HepG2 (cell line): ENCODE data around the gene MMP19. TPM values are rescaled to one million over a fixed set of nuclear protein-coding genes. Genes with fewer than 3 reads are reported as not detected.

Source experiments
- DMTF1 ChIP-seq: sonication (generic); formaldehyde crosslinking; IDR thresholded peaks from 2 replicates; pipeline ENCODE4 v1.4.0; 2020; ENCODE audit warnings: mild to moderate bottlenecking, missing genetic modification reagents
- FIP1L1 ChIP-seq: fragments of 200-400 bp; formaldehyde crosslinking; IDR thresholded peaks from 2 replicates; pipeline ENCODE4 v1.6.1; 2018; ENCODE audit warnings: low read depth, mild to moderate bottlenecking, low read length, moderate library complexity, borderline replicate concordance; ENCODE audit not compliant: insufficient read depth
- HMGXB3 ChIP-seq: sonication (generic); formaldehyde crosslinking; IDR thresholded peaks from 2 replicates; pipeline ENCODE4 v1.4.0; 2020; ENCODE audit warnings: missing genetic modification reagents, borderline replicate concordance
- KDM5A ChIP-seq: fragments of 200-600 bp; sonication (generic); IDR thresholded peaks from 2 replicates; pipeline ENCODE4 v1.7.0; 2018; ENCODE audit warnings: antibody characterized with exemption, mild to moderate bottlenecking, low read length, borderline replicate concordance
- MIER2 ChIP-seq: IDR thresholded peaks from 2 replicates; pipeline ENCODE4 v1.6.1; 2016; ENCODE audit warnings: missing biosample characterization, missing genetic modification reagents
- NFE2 ChIP-seq: sonication (generic); formaldehyde crosslinking; IDR thresholded peaks from 2 replicates; pipeline ENCODE4 v1.4.0; 2020; ENCODE audit warnings: missing genetic modification reagents
- RBM39 ChIP-seq: fragments of 200-400 bp; formaldehyde crosslinking; IDR thresholded peaks from one replicate; pipeline ENCODE4 v1.6.1; 2018; ENCODE audit warnings: antibody characterized with exemption, mild to moderate bottlenecking, low read depth, low read length; ENCODE audit not compliant: poor library complexity, severe bottlenecking
- SNAPC4 ChIP-seq: sonication (generic); formaldehyde crosslinking; IDR thresholded peaks from 2 replicates; pipeline ENCODE4 v1.4.0; 2020; ENCODE audit warnings: mild to moderate bottlenecking, missing genetic modification reagents
- TFAP4 ChIP-seq: sonication (generic); IDR thresholded peaks from 2 replicates; pipeline ENCODE4 v1.6.1; 2016; ENCODE audit warnings: low read depth, borderline replicate concordance
- ZFX ChIP-seq: sonication (generic); formaldehyde crosslinking; IDR thresholded peaks from 2 replicates; pipeline ENCODE4 v1.4.0; 2020; ENCODE audit warnings: mild to moderate bottlenecking, low read depth, missing genetic modification reagents, moderate library complexity
- ZGPAT ChIP-seq: IDR thresholded peaks from 2 replicates; pipeline ENCODE4 v1.6.1; 2016; ENCODE audit warnings: mild to moderate bottlenecking
- ZNF577 ChIP-seq: sonication (generic); formaldehyde crosslinking; IDR thresholded peaks from 2 replicates; pipeline ENCODE4 v1.4.0; 2020; ENCODE audit warnings: mild to moderate bottlenecking, low read depth, missing genetic modification reagents, borderline replicate concordance
- polyA plus RNA-seq, 8 experiments: library from polyadenylated mRNA; depleted of rRNA in 3 of 8; stranded (reverse) in 7 of 8; unstranded in 1 of 8; fragments of >200 nt; fragmentation: Illumina TruSeq in 4 of 8; extraction: Trizol in 4 of 8; gene quantifications; 2 replicates each; pipeline versions ENCODE4 v1.2.1 to v1.2.3, GENCODE V29; 2011 to 2016; ENCODE audit warnings: low read depth in 4 of 8, missing spikeins in 1 of 8, mixed read lengths in 1 of 8; ENCODE audit not compliant: insufficient read depth in 1 of 8
- total RNA-seq, 5 experiments: library from RNA; depleted of rRNA; stranded (reverse); fragments of >200 nt; fragmentation: Illumina TruSeq; extraction: Trizol; gene quantifications; 2 replicates each; pipeline ENCODE4 v1.2.3, GENCODE V29; 2016; ENCODE audit warnings: low read depth in 1 of 5

Gene MMP19
- total and polyA plus RNA-seq, 2 of the 13 experiments (the other 11 are each of a cell fraction or from before 2014, with no cell fraction given), result 0.07 to 0.08 TPM

GRCh38 chr12:55817345-55818139 lies 25.2 kb downstream of the MMP19 start, which contains the start of the genes ORMDL2 and SARNP (continued):
- no peak for TF ChIP-seq SNAPC4 (CRISPR knock-in tag)
- TF ChIP-seq ZGPAT (CRISPR knock-in tag), result 0 out of 2 replicates have a peak, but pooled peaks have one; percentile 35
- TF ChIP-seq DMTF1 (CRISPR knock-in tag), result no peak
- peak; percentile 100 for TF ChIP-seq HMGXB3
- no peak for TF ChIP-seq RBM39
- peak; percentile 79 for TF ChIP-seq ZFX (CRISPR knock-in tag)
- TF ChIP-seq KDM5A, result peak; percentile 76; the same call in 1 of the 2 replicates
- TF ChIP-seq MIER2, result no peak
- TF ChIP-seq ZNF577 (CRISPR knock-in tag), result no peak
- TF ChIP-seq FIP1L1, result no peak
- TF ChIP-seq TFAP4, result peak; percentile 26; the same call in 1 of the 2 replicates
- TF ChIP-seq NFE2, result no peak
